Bronchial epithelial cell (primary cell): ENCODE results near the gene CACNA1C. TPM values are rescaled to one million over a fixed set of nuclear protein-coding genes. Genes with fewer than 3 reads are reported as not detected.

ENCODE experiments used
- DNase-seq: peaks from one replicate; pipeline ENCODE4 v3.0.0-alpha.2; 2010; ENCODE audit warnings: low read depth
- FAIRE-seq: peaks from 2 replicates; lab custom pipeline; 2011; peaks lifted over from hg19 to GRCh38; lab: Jason Lieb, UNC
- H3K27me3 ChIP-seq: 2 replicates; pipeline ENCODE4 v1.5.1; 2011; ENCODE audit warnings: low read length; ENCODE audit not compliant: control insufficient read depth, insufficient read depth
- H3K36me3 ChIP-seq: 2 replicates; pipeline ENCODE4 v1.5.1; 2011; ENCODE audit warnings: low read length; ENCODE audit not compliant: control insufficient read depth, insufficient read depth
- H3K4me3 ChIP-seq: 2 replicates; pipeline ENCODE4 v1.5.1; 2011; ENCODE audit warnings: mild to moderate bottlenecking, low read depth, low read length, control low read depth
- total RNA-seq: library from RNA; depleted of rRNA; stranded (reverse); fragments of >200 nt; gene quantifications from 2 replicates; pipeline ENCODE4 v1.2.1, GENCODE V29; 2014
- TF ChIP-seq, protein P1 (sequence below): IDR thresholded peaks from 2 replicates; pipeline ENCODE4 v1.5.1; 2011; ENCODE audit warnings: mild to moderate bottlenecking, moderate library complexity, low read length, control low read depth, inconsistent platforms; ENCODE audit not compliant: insufficient read depth, severe bottlenecking

Gene CACNA1C
- total RNA-seq, 1 donor from 2014 or later, result not detected

- TF ChIP-seq, protein P1, sequence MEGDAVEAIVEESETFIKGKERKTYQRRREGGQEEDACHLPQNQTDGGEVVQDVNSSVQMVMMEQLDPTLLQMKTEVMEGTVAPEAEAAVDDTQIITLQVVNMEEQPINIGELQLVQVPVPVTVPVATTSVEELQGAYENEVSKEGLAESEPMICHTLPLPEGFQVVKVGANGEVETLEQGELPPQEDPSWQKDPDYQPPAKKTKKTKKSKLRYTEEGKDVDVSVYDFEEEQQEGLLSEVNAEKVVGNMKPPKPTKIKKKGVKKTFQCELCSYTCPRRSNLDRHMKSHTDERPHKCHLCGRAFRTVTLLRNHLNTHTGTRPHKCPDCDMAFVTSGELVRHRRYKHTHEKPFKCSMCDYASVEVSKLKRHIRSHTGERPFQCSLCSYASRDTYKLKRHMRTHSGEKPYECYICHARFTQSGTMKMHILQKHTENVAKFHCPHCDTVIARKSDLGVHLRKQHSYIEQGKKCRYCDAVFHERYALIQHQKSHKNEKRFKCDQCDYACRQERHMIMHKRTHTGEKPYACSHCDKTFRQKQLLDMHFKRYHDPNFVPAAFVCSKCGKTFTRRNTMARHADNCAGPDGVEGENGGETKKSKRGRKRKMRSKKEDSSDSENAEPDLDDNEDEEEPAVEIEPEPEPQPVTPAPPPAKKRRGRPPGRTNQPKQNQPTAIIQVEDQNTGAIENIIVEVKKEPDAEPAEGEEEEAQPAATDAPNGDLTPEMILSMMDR, result no peak
- Histone ChIP-seq H3K4me3 (no peak overlapping the region), H3K27me3 (no peaks in the 10 kb centered on the region), H3K36me3 (no peaks in the 10 kb centered on the region)
- FAIRE-seq, result no peak
- no peak for DNase-seq
Measured at GRCh38 chr12:2633176-2633824, 580.5 kb downstream of the CACNA1C start.

- H3K27me3 ChIP-seq, result no peaks in the 10 kb centered on the region
- no peak overlapping the region for H3K4me3 ChIP-seq
- H3K36me3 ChIP-seq, result no peaks in the 10 kb centered on the region
- TF ChIP-seq, protein P1, result no peak
- no peak for FAIRE-seq
- DNase-seq, result no peak
Measured at GRCh38 chr12:2633825-2634200, 581.0 kb downstream of the CACNA1C start.

DNA sequence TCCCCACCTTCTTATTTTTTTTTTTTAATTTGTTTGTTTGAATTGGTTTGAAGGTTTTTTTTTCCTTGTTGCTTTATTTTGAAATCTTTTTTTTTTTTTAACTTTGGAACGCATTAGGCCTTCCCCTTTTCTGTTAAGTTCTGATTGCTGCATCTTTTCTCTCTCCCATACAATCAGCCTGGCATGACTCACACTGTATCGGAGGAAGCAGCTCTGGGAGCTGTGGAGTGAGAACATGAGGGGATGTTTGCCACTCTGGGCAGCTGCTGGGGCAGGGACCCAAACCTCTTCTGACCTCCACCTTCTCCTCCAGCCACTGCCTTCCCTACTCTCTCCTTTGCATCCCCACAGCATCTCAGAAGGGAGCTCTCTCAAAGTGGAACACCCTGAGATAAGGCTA lies 581.7 kb downstream of the CACNA1C start:
- Histone ChIP-seq H3K27me3 (no peaks in the 10 kb centered on the region), H3K4me3 (no peak overlapping the region), H3K36me3 (no peaks in the 10 kb centered on the region)
- DNase-seq (no peak), FAIRE-seq (no peak)
- TF ChIP-seq, protein P1, result no peak

GRCh38 chr12:2636741-2637340 lies 584.1 kb downstream of the CACNA1C start:
- TF ChIP-seq, protein P1, result no peak
- H3K36me3 ChIP-seq, result no peaks in the 10 kb centered on the region
- no peak for FAIRE-seq
- H3K27me3 ChIP-seq, result no peaks in the 10 kb centered on the region
- no peak for DNase-seq
- no peak overlapping the region for H3K4me3 ChIP-seq

DNA sequence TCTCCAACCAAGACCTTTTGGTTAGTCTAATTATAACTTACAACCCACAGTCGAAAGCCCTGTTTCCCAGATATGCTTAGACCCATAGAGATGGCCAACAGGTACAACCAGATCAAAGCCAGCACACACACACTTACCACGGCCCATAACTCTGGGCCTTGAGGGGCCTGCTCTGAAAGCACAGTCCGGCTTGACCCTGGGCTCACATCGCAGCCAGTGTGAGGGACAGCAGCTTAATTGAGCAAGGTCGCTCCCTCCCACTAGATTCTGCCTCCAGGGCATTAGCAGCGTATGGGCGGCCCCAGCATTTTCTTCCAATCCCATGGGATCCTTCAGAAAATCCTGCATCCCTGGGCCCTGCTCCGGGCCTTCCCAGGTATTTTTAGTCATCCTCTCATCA lies 584.6 kb downstream of the CACNA1C start:
- no peak for DNase-seq
- no peaks in the 10 kb centered on the region for H3K36me3 ChIP-seq
- TF ChIP-seq, protein P1, result no peak
- no peaks in the 10 kb centered on the region for H3K27me3 ChIP-seq
- FAIRE-seq, result no peak
- no peak overlapping the region for H3K4me3 ChIP-seq
